Stimulated activated CD8-positive, alpha-beta memory T cell treated with anti-CD3 and anti-CD28 coated beads, Interleukin-2, amount 100 ng/mL, for 48 hours (primary cell): ENCODE results near the gene HTR1D.
"Not testable (repeated sequence)": the region's sequence is repeated elsewhere in the genome, so short reads cannot be mapped to it uniquely, and the experiment has no call there.

Experiments used
- DNase-seq, 2 donors: peaks; one replicate each; pipeline ENCODE4 v3.0.0-alpha.2; 2020; ENCODE audit warnings: low read depth in 2 of 2

HTR1D gene

GRCh38 chr1:23216771-23217420 lies 406 bp downstream of the HTR1D start:
- DNase-seq = peak; percentile 6 to 13

- DNase-seq = no peak
Measured at GRCh38 chr1:23215751-23216449, 1.4 kb downstream of the HTR1D start.

GRCh38 chr1:23215291-23215690 lies 2.0 kb downstream of the HTR1D start:
- no peak for DNase-seq

GRCh38 chr1:23214640-23215039 lies 2.7 kb downstream of the HTR1D start:
- no peak for DNase-seq

GRCh38 chr1:23211955-23212354 lies 5.3 kb downstream of the HTR1D start:
- no peak for DNase-seq

GRCh38 chr1:23210963-23211362 lies 6.3 kb downstream of the HTR1D start:
- no peak for DNase-seq

GRCh38 chr1:23210351-23210785 lies 6.9 kb downstream of the HTR1D start:
- no peak for DNase-seq

- DNase-seq = no peak
Measured at GRCh38 chr1:23209770-23210169, 7.5 kb downstream of the HTR1D start.

GRCh38 chr1:23208527-23208926 lies 8.8 kb downstream of the HTR1D start:
- no peak for DNase-seq

GRCh38 chr1:23207733-23208132 lies 9.6 kb downstream of the HTR1D start:
- DNase-seq = not testable (repeated sequence)

GRCh38 chr1:23202263-23202749 lies 15.0 kb downstream of the HTR1D start:
- no peak for DNase-seq

GRCh38 chr1:23200883-23201282 lies 16.4 kb downstream of the HTR1D start:
- DNase-seq = no peak

GRCh38 chr1:23198373-23198772 lies 18.9 kb downstream of the HTR1D start:
- no peak for DNase-seq

GRCh38 chr1:23196627-23197328 lies 20.5 kb downstream of the HTR1D start:
- DNase-seq = no peak

- no peak for DNase-seq
Measured at GRCh38 chr1:23194119-23194984, 22.9 kb downstream of the HTR1D start.

GRCh38 chr1:23193391-23194118 lies 23.7 kb downstream of the HTR1D start:
- no peak for DNase-seq

- DNase-seq = no peak
Measured at GRCh38 chr1:23191199-23191598, 26.1 kb downstream of the HTR1D start.

- DNase-seq = not testable (repeated sequence)
Measured at GRCh38 chr1:23188936-23189452, 28.3 kb downstream of the HTR1D start.

- no peak for DNase-seq
Measured at GRCh38 chr1:23188434-23188884, 28.8 kb downstream of the HTR1D start.

- DNase-seq = no peak
Measured at GRCh38 chr1:23187637-23188036, 29.7 kb downstream of the HTR1D start.

GRCh38 chr1:23185381-23185780 lies 31.9 kb downstream of the HTR1D start:
- no peak for DNase-seq
